Measurements from ENCODE around the gene CEACAM16.

GRCh38 chr19:44710483-44710882 lies 11.5 kb downstream of the CEACAM16 start:
- TF ChIP-seq, protein P1, sequence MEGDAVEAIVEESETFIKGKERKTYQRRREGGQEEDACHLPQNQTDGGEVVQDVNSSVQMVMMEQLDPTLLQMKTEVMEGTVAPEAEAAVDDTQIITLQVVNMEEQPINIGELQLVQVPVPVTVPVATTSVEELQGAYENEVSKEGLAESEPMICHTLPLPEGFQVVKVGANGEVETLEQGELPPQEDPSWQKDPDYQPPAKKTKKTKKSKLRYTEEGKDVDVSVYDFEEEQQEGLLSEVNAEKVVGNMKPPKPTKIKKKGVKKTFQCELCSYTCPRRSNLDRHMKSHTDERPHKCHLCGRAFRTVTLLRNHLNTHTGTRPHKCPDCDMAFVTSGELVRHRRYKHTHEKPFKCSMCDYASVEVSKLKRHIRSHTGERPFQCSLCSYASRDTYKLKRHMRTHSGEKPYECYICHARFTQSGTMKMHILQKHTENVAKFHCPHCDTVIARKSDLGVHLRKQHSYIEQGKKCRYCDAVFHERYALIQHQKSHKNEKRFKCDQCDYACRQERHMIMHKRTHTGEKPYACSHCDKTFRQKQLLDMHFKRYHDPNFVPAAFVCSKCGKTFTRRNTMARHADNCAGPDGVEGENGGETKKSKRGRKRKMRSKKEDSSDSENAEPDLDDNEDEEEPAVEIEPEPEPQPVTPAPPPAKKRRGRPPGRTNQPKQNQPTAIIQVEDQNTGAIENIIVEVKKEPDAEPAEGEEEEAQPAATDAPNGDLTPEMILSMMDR (IDR thresholded peaks at IDR 0.05), result no peak
- TF ChIP-seq POLR2A (IDR thresholded peaks at IDR 0.05), result no peak
